HG03469 (cell line): Measurements from ENCODE around the gene PHACTR3.

Source experiments
- ATAC-seq: cut with Tn5 transposase; IDR thresholded peaks from one replicate; pipeline ENCODE4 v1.9.1; 2021; ENCODE audit warnings: mild to moderate bottlenecking, moderate library complexity, moderate number of reproducible peaks; ENCODE audit not compliant: unreplicated experiment

PHACTR3 gene

DNA sequence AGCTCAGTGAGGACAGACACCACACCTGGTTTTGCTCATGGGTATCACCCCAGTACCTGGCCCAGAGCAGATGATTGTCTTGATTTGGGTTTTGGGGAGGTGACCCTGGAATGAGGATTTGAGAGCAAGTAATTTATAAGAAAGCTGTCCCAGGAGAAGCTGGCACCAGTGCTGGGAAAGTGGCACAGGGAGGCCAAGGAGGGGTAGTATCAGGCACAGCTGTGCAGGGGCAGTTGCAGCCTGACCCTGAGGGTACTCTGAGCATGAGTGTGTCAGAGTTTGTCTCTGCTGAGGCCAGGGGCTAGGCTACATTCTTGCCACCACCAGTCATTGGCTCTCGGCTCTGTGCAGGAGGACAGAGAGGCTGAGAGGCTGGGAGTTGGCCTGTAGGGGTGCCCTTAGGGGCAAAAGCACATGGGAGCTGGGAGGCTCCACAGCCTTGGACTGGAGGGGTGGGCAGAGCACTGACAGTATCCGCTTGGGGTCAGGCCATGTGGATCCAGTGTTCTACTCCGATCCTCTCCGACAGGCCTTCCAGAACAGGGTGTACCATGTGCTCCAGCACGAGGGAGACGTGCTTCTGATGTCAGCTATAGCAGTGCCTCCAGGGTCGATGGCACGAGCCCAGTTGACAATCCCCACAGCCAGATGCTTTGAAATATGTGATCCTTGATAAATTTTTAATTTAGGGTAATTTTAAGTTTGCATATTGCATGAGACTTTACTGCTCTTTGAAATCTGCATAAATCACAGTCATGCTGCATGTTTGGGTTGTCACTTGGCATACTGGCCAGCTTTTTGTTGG, 121.3 kb downstream of the PHACTR3 start:
- ATAC-seq = no peak

DNA sequence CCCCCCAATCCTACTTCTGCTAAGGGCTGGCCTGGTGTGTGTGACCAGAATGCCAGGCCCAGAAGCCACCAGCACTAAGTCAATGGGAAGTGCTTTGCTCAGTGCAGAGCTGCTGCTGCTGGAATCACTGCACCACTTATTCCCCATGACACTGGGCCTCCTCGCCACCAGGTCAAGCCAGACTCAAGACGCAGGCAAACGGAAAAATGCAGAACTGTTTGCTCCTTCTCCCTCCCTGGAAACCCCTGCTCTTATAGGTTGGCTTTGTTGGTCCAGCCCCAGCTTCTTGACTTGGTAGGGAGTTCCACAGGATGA, 121.9 kb downstream of the PHACTR3 start:
- ATAC-seq = no peak

DNA sequence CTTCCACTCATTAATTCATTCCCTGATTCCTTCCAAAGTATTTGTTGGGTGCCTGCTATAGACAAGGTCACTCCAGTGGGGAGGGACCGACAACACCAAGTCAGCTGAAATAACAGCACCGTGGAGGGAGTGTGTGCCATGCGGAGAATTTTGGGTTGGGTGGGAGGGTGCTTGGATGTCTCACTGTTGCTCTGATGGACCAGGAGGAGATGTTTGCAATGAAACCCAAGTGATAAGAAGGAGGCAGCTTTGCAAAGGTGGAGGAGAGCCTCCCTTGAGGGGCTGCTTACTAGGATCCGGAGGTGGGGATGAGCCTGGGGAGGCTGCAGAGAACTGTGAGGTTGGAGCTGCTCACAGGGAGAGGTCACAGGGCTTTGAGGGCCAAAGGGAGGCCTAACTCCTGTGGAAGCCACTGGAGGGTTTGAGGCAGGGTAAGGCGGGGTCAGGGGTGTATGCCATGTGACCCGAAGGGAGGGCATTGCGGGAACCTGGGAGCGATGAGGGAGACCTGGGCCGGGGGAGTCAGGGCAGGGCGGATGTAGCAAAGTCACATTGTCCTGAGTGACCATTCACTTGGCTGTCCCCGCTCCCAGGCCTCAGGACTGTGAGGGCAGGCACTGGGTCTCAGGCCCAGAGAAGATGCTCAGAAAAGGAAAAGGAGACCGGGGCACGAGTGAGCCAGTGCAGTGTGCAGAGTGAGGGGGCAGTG, 124.5 kb downstream of the PHACTR3 start:
- ATAC-seq = no peak

DNA sequence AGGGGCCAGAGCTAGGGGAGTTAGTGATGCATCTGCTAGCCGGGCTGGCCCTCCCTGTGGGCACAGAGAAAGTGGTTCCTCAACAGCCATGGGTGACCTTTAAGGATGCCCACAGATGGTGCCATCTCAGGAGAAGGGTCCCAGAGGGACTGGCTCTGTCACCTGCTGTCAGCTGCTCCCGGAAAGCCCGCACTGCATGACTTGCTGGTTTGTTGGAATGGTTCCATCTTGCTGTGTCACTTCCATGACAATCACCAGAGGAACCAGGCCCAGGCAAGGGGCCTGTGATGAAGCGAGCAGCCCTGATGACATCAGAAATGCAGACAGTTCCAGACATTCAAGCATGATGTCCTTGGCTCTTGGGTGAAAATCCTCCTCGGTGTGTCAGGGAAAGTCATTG, 125.2 kb downstream of the PHACTR3 start:
- no peak for ATAC-seq

DNA sequence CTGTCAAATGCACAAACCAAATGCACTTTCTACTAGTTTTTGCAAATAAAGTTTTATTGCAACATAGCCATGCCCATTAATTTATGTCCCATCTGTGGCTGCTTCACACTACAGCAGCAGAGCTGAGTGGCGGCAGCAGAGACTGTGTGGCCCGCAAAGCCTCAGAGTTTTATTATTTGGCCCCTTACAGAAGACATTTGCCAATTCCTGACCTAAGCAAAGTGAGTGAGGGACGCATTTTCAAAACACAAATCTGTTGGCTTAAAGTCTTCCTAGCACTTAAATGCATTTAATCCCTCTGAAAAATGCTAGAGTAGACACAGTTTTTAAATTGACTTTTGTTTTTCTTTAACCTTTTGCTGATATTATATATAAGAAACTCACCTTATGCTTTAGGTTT, 126.4 kb downstream of the PHACTR3 start:
- ATAC-seq = no peak

DNA sequence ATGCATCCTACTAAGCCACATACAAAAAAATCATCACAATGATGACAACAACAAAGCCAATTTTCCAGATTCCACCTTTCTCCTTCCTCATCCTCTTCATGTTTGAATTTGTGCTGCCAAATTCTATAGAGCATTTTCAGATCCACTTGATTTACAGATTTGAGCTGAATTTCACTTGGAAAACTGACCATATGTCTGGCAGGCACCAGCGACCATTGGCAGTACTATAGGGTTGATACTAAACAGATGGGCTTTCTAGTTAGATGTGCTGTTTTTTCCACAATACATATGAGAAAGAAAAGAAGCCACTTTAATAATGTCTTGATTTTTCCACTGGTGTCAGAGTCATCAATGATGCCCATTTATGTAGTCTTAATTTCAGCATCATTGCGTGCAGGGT, 127.0 kb downstream of the PHACTR3 start:
- ATAC-seq = no peak

DNA sequence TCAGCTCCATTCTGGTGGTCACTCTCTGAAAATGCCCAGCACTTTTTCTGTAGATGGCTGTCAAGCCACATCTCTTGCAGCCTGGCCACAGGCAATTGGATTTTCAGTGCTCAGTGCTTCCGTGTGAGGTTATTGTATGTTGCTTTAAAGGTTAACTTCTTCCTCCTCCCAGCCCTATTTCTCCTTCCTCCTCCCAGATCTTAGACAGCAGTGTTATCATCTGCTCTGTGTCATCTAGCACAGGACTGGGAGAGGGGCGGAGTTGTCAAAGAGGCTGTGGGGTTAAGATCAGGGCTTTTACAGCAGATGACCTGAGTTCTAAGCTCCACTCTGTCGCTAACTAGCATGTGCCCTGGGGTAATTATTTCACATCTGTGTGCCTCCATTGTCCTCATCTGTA, 129.0 kb downstream of the PHACTR3 start:
- no peak for ATAC-seq

DNA sequence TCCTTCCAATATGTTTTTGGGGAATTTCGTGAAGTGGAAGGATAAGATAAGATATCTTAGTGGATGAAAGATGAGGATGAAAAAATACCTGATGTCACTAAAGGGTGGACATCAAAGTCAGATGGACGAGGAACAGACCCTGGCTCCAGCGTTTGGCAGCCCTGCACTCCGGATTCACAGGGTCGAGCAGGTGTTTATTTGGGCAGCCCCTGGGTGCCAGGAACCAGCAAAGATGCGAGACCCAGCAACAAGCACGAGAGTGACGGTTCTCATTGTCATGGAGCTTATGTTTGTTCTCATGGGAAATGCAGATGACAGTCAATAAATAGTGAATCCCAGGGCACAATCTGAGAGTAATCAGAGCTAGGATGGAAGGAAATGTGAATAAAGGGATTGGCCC, 131.1 kb downstream of the PHACTR3 start:
- ATAC-seq = no peak

DNA sequence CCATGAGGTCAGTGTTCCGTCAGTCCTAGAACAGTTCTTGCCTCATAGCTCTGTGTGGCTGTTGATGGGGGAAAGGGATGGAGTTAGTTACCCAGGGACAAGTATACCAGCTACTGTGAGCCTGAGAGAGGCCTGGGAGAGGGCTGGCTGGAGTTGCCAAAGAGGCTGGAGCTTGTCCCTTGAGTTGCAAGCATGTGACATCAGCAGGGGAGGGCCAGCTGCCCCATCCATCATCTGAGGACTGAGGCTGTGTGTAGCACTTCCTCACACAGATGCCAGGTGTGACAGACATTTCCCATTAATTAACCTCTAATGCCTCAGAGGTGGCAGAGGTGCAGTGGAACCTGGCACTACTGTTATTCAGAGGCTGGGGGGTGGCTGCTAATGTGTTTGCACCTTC, 131.6 kb downstream of the PHACTR3 start:
- ATAC-seq = no peak

DNA sequence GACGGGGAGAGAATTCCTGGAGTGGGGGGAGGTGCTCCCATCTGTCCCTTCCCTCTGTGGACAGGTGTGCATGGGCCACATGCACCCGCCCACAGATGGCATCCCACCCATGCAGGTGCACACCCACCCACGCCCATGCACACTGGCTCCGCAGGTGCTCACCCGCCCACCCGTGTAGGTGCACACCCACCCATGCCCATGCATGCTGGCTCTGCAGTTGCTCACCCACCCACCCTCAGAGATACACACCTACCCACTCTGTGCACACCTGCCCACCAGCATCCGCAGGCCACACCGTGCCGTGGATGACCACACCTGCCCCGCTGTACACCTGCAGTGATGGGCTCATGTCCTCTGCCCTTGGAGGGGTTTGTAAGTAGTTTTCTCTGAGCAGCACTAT, 132.0 kb downstream of the PHACTR3 start:
- ATAC-seq = no peak

DNA sequence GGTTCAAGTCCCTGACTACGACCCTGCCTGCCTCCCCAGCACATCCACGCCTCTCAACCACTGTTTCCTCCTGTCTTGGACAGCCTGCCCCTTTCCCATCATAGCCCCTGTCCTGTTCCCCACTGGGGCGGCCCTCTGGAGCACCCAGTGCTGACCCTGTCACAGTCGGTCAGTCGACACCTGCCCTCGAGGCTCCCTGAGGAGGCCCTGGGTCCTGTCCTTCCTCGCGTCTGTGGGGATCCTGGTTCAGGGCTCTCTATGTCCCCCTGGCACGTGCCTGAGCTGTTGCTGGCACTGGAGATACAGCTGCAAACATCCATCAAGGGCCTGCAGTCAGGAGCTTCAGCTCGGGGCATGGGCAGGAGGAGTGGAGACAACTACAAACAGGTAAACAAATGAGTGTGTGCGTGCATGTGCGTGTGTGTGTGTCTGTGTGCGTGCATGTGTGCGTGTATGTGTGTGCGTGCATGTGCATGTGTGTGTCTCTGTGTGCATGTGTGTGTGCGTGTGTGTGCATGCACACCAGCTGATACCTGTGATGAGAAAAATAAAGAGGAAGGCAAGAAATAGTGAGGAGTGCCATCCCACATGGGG, 132.8 kb downstream of the PHACTR3 start:
- ATAC-seq = no peak

DNA sequence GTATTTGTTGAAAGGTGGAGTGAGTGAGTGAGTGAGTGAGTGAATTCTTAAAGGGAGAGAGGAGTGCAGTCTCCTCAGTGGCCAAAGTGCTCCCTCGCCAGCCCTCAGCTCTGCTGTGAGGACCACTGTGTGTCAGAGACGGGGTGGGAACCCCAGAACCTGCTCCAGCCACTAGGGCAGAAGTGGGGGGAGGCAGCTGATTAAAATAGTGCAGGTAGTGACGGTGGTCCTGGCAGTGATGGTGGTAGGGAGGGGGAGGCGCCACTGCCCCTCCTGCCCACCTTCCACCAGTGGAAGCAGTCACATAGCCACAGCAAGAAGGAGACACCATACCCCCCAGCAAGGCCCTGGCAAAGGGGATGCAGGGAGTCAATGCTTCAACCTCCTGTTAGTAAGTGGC, 133.5 kb downstream of the PHACTR3 start:
- no peak for ATAC-seq

DNA sequence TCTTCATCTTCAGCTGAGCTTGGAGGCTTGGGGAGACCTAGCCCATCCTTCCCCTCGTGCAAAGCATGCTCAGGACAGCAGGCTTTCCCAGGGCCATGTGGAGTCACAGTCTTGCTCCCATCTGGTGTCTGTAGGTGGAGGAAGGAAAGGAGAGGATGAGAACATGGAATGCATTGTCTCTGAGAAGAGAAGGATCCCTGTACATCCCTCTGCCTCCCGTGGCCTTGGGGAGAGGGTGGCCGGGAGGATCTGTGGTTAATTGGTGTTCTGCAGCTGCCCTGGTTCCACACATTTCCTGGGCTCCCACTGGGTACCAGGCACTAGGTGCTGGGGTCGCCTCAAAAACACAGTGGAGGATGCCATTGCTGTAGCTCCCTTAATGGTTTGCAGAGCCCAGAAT, 134.5 kb downstream of the PHACTR3 start:
- ATAC-seq = no peak

DNA sequence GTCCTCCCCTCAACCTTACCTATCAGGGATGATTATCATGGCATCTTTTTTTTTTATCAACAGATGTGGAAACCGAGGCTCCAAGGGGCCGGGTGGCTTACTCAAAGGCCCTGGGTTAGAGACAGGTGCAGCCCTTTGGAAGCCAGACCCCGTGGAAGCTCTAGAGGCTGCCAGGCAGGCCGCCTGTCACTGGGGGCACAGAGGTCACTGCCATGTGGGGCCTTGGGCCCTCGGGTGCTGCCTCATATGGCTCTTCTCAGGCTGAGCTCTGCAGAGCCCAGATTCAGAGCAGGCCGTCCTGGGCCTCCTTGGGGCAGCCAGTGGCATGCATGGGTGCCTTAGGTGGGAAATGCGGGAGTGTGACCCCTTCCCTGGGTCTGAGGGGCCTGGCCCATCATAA, 136.3 kb downstream of the PHACTR3 start:
- ATAC-seq = no peak

DNA sequence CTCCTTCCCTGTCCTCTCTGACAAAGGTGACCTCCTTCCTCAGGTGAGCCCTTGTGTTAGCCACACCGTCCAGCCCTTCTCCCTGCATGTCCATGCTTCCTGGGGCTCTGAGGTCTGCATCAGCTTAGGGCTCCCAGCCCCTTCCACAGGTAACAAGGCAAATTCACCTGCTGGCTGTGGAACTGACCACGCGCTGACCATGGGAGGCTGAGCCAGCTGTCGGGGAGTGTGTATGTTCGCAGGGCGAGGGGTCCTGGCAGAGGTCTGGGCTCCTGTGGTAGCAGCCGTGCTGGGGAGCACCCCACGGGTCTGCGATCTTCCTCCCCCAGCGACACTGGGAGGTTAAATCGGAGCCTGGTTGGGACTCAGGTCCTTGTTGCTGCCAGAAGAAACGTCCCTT, 136.7 kb downstream of the PHACTR3 start:
- no peak for ATAC-seq

DNA sequence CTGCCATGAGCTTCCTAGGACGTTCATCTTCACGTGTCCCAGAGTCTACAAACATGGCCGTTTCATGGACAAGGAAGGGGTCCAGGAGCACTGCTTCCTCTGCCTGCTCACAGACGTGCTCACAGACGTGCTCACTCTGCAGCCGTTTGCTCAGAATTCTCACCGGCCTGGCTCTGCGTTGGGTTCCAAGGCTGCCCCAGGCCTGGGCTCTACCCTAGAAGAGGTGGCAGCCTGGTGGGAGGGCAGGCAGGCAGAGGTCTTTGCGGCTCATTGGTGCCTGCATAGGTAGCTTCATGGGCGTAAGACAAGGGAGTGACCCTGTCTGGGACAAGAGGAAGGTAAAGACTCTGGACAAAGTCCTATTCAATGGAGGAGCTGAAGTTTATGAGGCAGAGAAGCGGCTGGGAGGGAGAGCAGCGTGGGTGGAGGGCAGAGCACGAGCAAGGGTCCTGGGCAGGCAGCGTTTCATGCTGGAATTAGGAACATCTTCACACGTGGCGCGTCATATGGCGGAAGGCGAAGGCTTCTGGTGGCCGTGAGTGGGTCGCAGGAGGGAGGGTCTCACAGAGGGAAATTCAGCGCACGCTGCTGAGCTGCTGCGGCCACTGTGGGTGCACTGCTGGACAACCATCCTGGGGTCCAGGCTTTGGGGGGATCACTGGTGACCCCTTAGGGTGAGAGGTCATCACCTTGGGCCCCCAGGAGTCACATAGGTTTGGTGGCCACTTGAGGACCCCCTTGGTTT, 138.2 kb downstream of the PHACTR3 start:
- ATAC-seq = no peak

DNA sequence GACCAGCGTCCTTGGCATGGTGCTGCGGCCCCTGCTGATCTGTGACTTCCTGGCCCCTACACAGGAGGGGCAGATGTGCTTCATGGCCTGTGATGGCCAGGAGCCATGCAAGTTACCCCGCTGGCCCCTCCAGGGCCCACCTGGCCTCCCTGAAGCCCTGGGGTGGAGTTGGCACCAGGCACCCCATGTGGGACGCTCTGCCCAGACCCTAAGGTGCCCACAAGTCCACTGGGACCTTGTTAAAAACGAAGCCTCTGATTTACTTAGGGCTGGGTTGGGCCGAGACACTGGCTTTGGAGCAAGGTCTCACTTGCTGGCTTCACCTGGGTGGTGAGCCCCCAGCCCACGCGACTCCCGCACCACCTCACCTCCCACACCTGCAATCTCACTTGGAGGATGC, 139.0 kb downstream of the PHACTR3 start:
- no peak for ATAC-seq

DNA sequence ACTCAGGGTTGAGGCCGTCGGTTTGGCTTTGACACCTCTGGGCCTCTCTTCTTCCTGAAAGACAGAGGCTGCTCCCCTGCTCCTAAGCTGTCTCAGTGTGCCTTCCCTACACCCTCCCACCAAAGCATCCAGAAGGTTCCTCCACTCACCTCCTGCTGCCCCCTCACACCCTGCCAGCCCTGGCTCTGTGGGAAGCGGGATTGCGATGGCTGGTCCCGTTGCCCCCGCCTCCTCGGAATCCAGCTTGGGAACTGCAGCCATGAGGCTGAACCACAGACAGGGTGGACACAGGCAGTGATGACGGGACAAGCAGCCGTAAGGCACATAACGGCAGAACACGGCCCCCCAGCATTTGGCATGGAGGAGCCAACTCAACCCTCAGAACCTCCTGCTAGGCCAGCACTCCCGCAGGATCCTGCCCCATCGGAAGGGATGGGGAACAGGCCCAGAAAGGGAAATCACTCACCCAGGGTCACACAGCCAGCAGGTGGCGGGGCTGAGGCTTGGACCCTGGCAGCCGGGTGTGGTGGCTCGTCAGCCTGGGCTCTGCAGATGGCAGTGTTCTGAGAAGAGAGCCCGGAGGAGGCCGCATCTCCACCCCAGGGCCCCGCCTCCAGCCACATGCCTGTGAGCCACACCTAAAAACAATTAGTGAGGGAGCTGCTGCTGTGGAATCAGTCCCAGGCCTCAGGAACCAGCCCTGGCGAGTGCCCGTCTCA, 139.6 kb downstream of the PHACTR3 start:
- ATAC-seq = no peak

DNA sequence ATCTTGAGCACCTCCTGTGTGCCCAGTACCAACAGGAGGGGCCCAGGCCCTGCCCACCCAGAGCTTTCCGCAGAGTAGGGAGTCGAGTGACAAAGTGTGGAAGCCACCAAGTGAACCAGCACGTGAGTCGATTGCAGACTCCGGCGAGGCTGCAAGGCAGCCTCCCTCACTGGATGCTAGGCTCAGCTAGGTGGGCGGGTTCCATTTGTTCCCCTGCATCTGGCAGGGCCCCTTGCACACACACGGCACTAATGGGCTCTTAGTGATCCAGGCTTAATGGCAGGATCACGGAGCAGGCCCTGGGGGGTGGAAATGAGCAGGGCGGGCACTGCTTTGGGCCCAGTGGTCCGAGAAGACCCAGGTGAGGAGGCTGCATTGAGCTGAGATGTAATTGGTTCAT, 140.4 kb downstream of the PHACTR3 start:
- no peak for ATAC-seq

DNA sequence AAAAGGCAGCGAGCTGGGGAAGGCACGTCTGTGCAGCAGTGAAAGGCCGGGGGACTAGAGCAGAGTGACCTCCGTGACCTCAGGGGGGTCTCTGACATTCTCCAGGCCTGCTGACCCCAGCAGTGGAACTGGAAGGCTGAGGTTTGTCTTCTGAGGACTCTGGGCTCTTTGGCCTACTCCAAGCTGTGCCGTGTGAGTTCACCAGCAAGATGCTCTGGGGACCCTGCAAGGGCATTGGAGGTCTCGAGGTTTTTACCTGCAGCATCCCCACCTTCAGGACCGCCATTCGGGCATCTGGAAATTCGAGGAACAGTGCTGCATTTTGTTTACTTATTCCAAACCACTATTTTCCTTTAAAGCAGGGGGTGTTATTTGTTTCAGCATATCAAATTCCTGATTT, 140.9 kb downstream of the PHACTR3 start:
- ATAC-seq = no peak

DNA sequence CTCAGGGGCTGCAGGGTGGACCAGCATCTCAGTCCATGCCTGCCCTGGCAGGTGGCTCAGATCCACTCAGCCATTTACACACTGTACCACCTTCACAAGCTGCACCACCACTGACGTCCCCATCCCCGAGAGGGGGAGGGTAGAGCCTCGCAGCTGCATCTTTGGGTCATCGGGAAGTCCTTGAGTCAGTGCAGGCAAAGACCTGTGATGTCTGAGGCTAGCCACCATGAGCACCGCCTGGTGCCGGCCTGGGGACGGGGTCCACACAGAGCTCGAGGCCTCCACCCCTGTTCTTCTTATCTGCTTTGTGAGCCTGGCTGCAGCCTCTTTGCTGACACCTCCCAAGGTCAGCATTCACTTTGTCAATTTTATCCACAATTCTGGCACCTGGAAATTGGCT, 141.4 kb downstream of the PHACTR3 start:
- no peak for ATAC-seq
